ENCODE results near the gene PLCL1. TPM values are rescaled to one million over a fixed set of nuclear protein-coding genes. Genes with fewer than 3 reads are reported as not detected.

PLCL1 gene
- total RNA-seq, 1 donor from 2014 or later = 13.6 TPM

GRCh38 chr2:197937814-197938213, 133.4 kb downstream of the PLCL1 start:
- Mint-ChIP-seq H3K36me3 (ENCODE audit: low read depth, unreplicated experiment) (no peaks in the 10 kb centered on the region), H3K4me3 (ENCODE audit: unreplicated experiment) (no peak overlapping the region), H3K27me3 (ENCODE audit: unreplicated experiment) (no peaks in the 10 kb centered on the region), H3K27ac (ENCODE audit: unreplicated experiment) (no peak overlapping the region), H3K4me1 (ENCODE audit: unreplicated experiment) (peaks cover 23% of the 10 kb centered on the region), H3K9me3 (ENCODE audit: unreplicated experiment) (no peaks in the 10 kb centered on the region)
- DNase-seq (ENCODE audit: low spot score) = no peak
- TF ChIP-seq CTCF (IDR thresholded peaks at IDR 0.05; ENCODE audit: unreplicated experiment) = no peak

- Mint-ChIP-seq H3K4me3 (ENCODE audit: unreplicated experiment) (no peak overlapping the region), H3K36me3 (ENCODE audit: low read depth, unreplicated experiment) (no peaks in the 10 kb centered on the region), H3K4me1 (ENCODE audit: unreplicated experiment) (peaks cover 18% of the 10 kb centered on the region), H3K27ac (ENCODE audit: unreplicated experiment) (no peak overlapping the region), H3K9me3 (ENCODE audit: unreplicated experiment) (no peaks in the 10 kb centered on the region), H3K27me3 (ENCODE audit: unreplicated experiment) (no peaks in the 10 kb centered on the region)
- no peak for TF ChIP-seq CTCF (IDR thresholded peaks at IDR 0.05; ENCODE audit: unreplicated experiment)
- no peak for DNase-seq (ENCODE audit: low spot score)
Measured at GRCh38 chr2:197938555-197938954, 134.2 kb downstream of the PLCL1 start.

GRCh38 chr2:197939787-197940186, 135.4 kb downstream of the PLCL1 start:
- DNase-seq (ENCODE audit: low spot score) = no peak
- Mint-ChIP-seq H3K4me3 (ENCODE audit: unreplicated experiment) (no peak overlapping the region), H3K9me3 (ENCODE audit: unreplicated experiment) (no peaks in the 10 kb centered on the region), H3K36me3 (ENCODE audit: low read depth, unreplicated experiment) (no peaks in the 10 kb centered on the region), H3K4me1 (ENCODE audit: unreplicated experiment) (peaks cover 13% of the 10 kb centered on the region), H3K27ac (ENCODE audit: unreplicated experiment) (no peak overlapping the region), H3K27me3 (ENCODE audit: unreplicated experiment) (no peaks in the 10 kb centered on the region)
- no peak for TF ChIP-seq CTCF (IDR thresholded peaks at IDR 0.05; ENCODE audit: unreplicated experiment)

GRCh38 chr2:197940382-197940781, 136.0 kb downstream of the PLCL1 start:
- Mint-ChIP-seq H3K27me3 (ENCODE audit: unreplicated experiment) (no peaks in the 10 kb centered on the region), H3K4me1 (ENCODE audit: unreplicated experiment) (peaks cover 11% of the 10 kb centered on the region), H3K4me3 (ENCODE audit: unreplicated experiment) (no peak overlapping the region), H3K9me3 (ENCODE audit: unreplicated experiment) (no peaks in the 10 kb centered on the region), H3K36me3 (ENCODE audit: low read depth, unreplicated experiment) (no peaks in the 10 kb centered on the region), H3K27ac (ENCODE audit: unreplicated experiment) (no peak overlapping the region)
- no peak for DNase-seq (ENCODE audit: low spot score)
- no peak for TF ChIP-seq CTCF (IDR thresholded peaks at IDR 0.05; ENCODE audit: unreplicated experiment)

- Mint-ChIP-seq H3K9me3 (ENCODE audit: unreplicated experiment) (no peaks in the 10 kb centered on the region), H3K4me1 (ENCODE audit: unreplicated experiment) (peaks cover 11% of the 10 kb centered on the region), H3K36me3 (ENCODE audit: low read depth, unreplicated experiment) (no peaks in the 10 kb centered on the region), H3K4me3 (ENCODE audit: unreplicated experiment) (no peak overlapping the region), H3K27me3 (ENCODE audit: unreplicated experiment) (no peaks in the 10 kb centered on the region), H3K27ac (ENCODE audit: unreplicated experiment) (no peak overlapping the region)
- TF ChIP-seq CTCF (IDR thresholded peaks at IDR 0.05; ENCODE audit: unreplicated experiment) = no peak
- no peak for DNase-seq (ENCODE audit: low spot score)
Measured at GRCh38 chr2:197941715-197942114, 137.3 kb downstream of the PLCL1 start.
